ENCODE results near the gene SASH1.

SASH1 gene

DNA sequence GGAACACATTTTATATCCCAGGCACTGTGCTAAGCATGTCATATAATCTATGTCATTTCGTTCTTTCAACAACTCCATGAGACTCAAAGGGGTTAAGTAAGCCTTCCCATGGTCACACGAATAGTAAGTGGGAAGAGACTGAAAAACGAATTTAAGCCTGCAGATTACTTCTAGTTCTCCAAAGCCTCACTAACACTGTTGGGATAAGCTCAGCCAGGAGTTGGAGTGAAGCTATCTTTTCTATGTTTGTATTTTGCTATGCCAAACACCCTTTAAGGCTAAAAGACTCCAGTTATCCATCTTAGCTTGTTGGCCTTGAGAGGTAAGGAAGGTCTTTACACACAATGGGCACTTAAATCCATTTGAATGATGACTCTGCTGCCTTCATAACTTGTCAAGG, 256.1 kb downstream of the SASH1 start:
- no peak for DNase-seq

DNA sequence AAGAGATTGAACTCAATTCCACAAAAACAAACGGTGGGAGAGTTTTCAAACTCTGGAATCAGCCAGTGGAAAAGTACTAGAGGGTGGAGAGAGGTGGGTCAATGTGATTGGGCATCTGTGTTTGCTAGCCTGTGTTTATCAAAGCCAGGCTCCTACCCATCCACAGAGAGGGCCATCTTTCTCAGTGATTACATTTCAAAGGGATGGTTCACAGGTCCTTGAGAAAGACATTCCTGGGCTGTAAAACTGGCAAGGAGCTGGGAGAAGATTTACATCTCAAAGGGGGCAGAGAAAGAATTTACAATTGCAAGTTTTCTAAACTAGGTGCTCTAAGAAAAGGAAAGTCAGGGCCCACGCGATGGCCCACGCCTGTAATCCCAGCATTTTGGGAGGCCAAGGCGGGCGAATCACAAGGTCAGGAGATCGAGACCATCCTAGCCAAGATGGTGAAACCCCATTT, 257.4 kb downstream of the SASH1 start:
- DNase-seq: no peak

All from NCI-H1092 (cell line).